Activated naive CD4-positive, alpha-beta T cell (primary cell): ENCODE results near the gene ASIC2.

Experiments
- DNase-seq, 4 experiments: peaks; one replicate each; lab custom pipeline; 2025; lab: John Stamatoyannopoulos, UW

Gene ASIC2

GRCh38 chr17:33287096-33287725 is 5.9 kb downstream of the ASIC2 start:
- DNase-seq: no peak

GRCh38 chr17:33285413-33285812 is 7.7 kb downstream of the ASIC2 start:
- no peak for DNase-seq

- no peak for DNase-seq
Measured at GRCh38 chr17:33284022-33284421, 9.1 kb downstream of the ASIC2 start.

- no peak for DNase-seq
Measured at GRCh38 chr17:33280162-33280943, 12.7 kb downstream of the ASIC2 start.

GRCh38 chr17:33277436-33278100 is 15.5 kb downstream of the ASIC2 start:
- no peak for DNase-seq

GRCh38 chr17:33273743-33274410 is 19.2 kb downstream of the ASIC2 start:
- no peak for DNase-seq

- DNase-seq: no peak
Measured at GRCh38 chr17:33273271-33273670, 19.8 kb downstream of the ASIC2 start.

GRCh38 chr17:33272438-33272837 is 20.7 kb downstream of the ASIC2 start:
- no peak for DNase-seq

- no peak for DNase-seq
Measured at GRCh38 chr17:33269337-33270060, 23.6 kb downstream of the ASIC2 start.

- DNase-seq: no peak
Measured at GRCh38 chr17:33267851-33268548, 25.1 kb downstream of the ASIC2 start.

GRCh38 chr17:33267271-33267790 is 25.8 kb downstream of the ASIC2 start:
- no peak for DNase-seq

- no peak for DNase-seq
Measured at GRCh38 chr17:33266611-33267010, 26.5 kb downstream of the ASIC2 start.

- no peak for DNase-seq
Measured at GRCh38 chr17:33266116-33266515, 27.0 kb downstream of the ASIC2 start.

- no peak for DNase-seq
Measured at GRCh38 chr17:33263396-33263795, 29.7 kb downstream of the ASIC2 start.

- DNase-seq: no peak
Measured at GRCh38 chr17:33262266-33263123, 30.6 kb downstream of the ASIC2 start.

GRCh38 chr17:33261820-33262219 is 31.3 kb downstream of the ASIC2 start:
- no peak for DNase-seq

GRCh38 chr17:33260638-33261037 is 32.5 kb downstream of the ASIC2 start:
- DNase-seq: no peak

GRCh38 chr17:33258296-33258695 is 34.8 kb downstream of the ASIC2 start:
- no peak for DNase-seq

- no peak for DNase-seq
Measured at GRCh38 chr17:33245183-33245582, 47.9 kb downstream of the ASIC2 start.

GRCh38 chr17:33243732-33244131 is 49.4 kb downstream of the ASIC2 start:
- DNase-seq: no peak
